Measurements from ENCODE around the gene LRGUK. TPM values are rescaled to one million over a fixed set of nuclear protein-coding genes. Genes with fewer than 3 reads are reported as not detected.
"Not testable (repeated sequence)": the region's sequence is repeated elsewhere in the genome, so short reads cannot be mapped to it uniquely, and the experiment has no call there.

LRGUK gene
- 0.05 and 0.17 TPM in 2 replicates for total RNA-seq

- DNase-seq = peak; percentile 83
These were observed at the start of gene LRGUK for GRCh38 chr7:134126966-134127848. TSS of gene LRGUK (plus strand) at chr7:134127340. CDS start at chr7:134127368, 28 bp downstream.

GRCh38 chr7:134077560-134077959 lies 49.6 kb upstream of the LRGUK start:
- DNase-seq = not testable (repeated sequence)

GRCh38 chr7:134078991-134079390 lies 48.1 kb upstream of the LRGUK start:
- peak; percentile 14 for DNase-seq

- no peak for DNase-seq
These were observed 45.4 kb upstream of the LRGUK start for GRCh38 chr7:134081695-134082094.

- no peak for DNase-seq
These were observed 43.2 kb upstream of the LRGUK start for GRCh38 chr7:134083766-134084487.

GRCh38 chr7:134084488-134085144 lies 42.5 kb upstream of the LRGUK start:
- DNase-seq = no peak

- DNase-seq = no peak
These were observed 41.8 kb upstream of the LRGUK start for GRCh38 chr7:134085311-134085710.

- no peak for DNase-seq
These were observed 40.0 kb upstream of the LRGUK start for GRCh38 chr7:134086998-134087735.

- no peak for DNase-seq
These were observed 38.9 kb upstream of the LRGUK start for GRCh38 chr7:134088199-134088598.

- no peak for DNase-seq
These were observed 37.7 kb upstream of the LRGUK start for GRCh38 chr7:134089446-134089845.

- DNase-seq = no peak
These were observed 29.1 kb upstream of the LRGUK start for GRCh38 chr7:134098072-134098471.

- no peak for DNase-seq
These were observed 25.4 kb upstream of the LRGUK start for GRCh38 chr7:134101716-134102115.

GRCh38 chr7:134104166-134104565 lies 23.0 kb upstream of the LRGUK start:
- no peak for DNase-seq

GRCh38 chr7:134105841-134106240 lies 21.3 kb upstream of the LRGUK start:
- DNase-seq = no peak

- no peak for DNase-seq
These were observed 18.3 kb upstream of the LRGUK start for GRCh38 chr7:134108802-134109201.

GRCh38 chr7:134113655-134114054 lies 13.5 kb upstream of the LRGUK start:
- no peak for DNase-seq

- DNase-seq = no peak
These were observed 12.1 kb upstream of the LRGUK start for GRCh38 chr7:134114992-134115391.

GRCh38 chr7:134120405-134120804 lies 6.7 kb upstream of the LRGUK start:
- DNase-seq = no peak

GRCh38 chr7:134121632-134122139 lies 5.5 kb upstream of the LRGUK start:
- DNase-seq = no peak

- DNase-seq = no peak
These were observed 4.2 kb upstream of the LRGUK start for GRCh38 chr7:134122980-134123379.

GRCh38 chr7:134126146-134126545 lies 994 bp upstream of the LRGUK start:
- no peak for DNase-seq

- no peak for DNase-seq
These were observed 559 bp upstream of the LRGUK start for GRCh38 chr7:134126596-134126965.
